GM12878 (cell line): ENCODE data around the gene DGKE. TPM values are rescaled to one million over a fixed set of nuclear protein-coding genes. Genes with fewer than 3 reads are reported as not detected.

Experiments
- ATF2 ChIP-seq: IDR thresholded peaks from 2 replicates; pipeline ENCODE4 v1.6.1; 2012; ENCODE audit warnings: low read length, inconsistent platforms
- ATF7 ChIP-seq: fragments of 450-650 bp; IDR thresholded peaks from 2 replicates; pipeline ENCODE4 v1.6.1; 2016; ENCODE audit warnings: low read depth, mild to moderate bottlenecking
- CHD4 ChIP-seq: fragments of 200-600 bp; sonication (generic); IDR thresholded peaks from 2 replicates; pipeline ENCODE4 v1.6.1; 2016; ENCODE audit warnings: mild to moderate bottlenecking
- CREM ChIP-seq: IDR thresholded peaks from 2 replicates; pipeline ENCODE4 v1.6.1; 2014; ENCODE audit warnings: antibody characterized with exemption, low read depth
- ELK1 ChIP-seq: IDR thresholded peaks from 2 replicates; pipeline ENCODE4 v1.6.1; 2012; ENCODE audit warnings: low read depth, low read length, improper control_type of control experiment
- EP300 ChIP-seq, 2 experiments: fragments of 150-350 bp in 1 of 2; IDR thresholded peaks; 2 replicates each; pipeline ENCODE4 v1.6.1; 2011 to 2012; ENCODE audit warnings: low read depth in 2 of 2, low read length in 2 of 2, borderline replicate concordance in 1 of 2, improper control_type of control experiment in 1 of 2, inconsistent platforms in 1 of 2; ENCODE audit not compliant: control insufficient read depth in 1 of 2
- GABPA ChIP-seq: IDR thresholded peaks from 2 replicates; pipeline ENCODE4 v1.6.1; 2014; ENCODE audit warnings: antibody characterized with exemption, low read depth, mild to moderate bottlenecking, inconsistent platforms
- GATAD2B ChIP-seq: fragments of 450-650 bp; conservative IDR thresholded peaks from 2 replicates; pipeline ENCODE4 v1.6.1; 2017; ENCODE audit warnings: low read depth, mild to moderate bottlenecking, moderate library complexity
- HSF1 ChIP-seq: fragments of 150-350 bp; IDR thresholded peaks from 2 replicates; pipeline ENCODE4 v1.6.1; 2014; ENCODE audit warnings: mild to moderate bottlenecking, low read depth, low read length
- IKZF1 ChIP-seq: fragments of 450-650 bp; conservative IDR thresholded peaks from 2 replicates; pipeline ENCODE4 v1.6.1; 2017; ENCODE audit warnings: antibody characterized with exemption, mild to moderate bottlenecking
- IKZF2 ChIP-seq, 2 experiments: fragments of 450-650 bp; IDR thresholded peaks; 2 replicates each; pipeline ENCODE4 v1.6.1; 2017; ENCODE audit warnings: mild to moderate bottlenecking in 2 of 2, moderate library complexity in 2 of 2
- MEF2B ChIP-seq: fragments of 450-650 bp; IDR thresholded peaks from 2 replicates; pipeline ENCODE4 v1.6.1; 2018; ENCODE audit warnings: mild to moderate bottlenecking, moderate library complexity; ENCODE audit not compliant: partially characterized antibody, poor library complexity, severe bottlenecking
- PAX5 ChIP-seq: IDR thresholded peaks from 2 replicates; pipeline ENCODE4 v1.6.1; 2011; ENCODE audit warnings: low read depth, low read length, borderline replicate concordance
- PAX8 ChIP-seq: fragments of 450-650 bp; IDR thresholded peaks from 2 replicates; pipeline ENCODE4 v1.6.1; 2017; ENCODE audit warnings: mild to moderate bottlenecking, moderate library complexity
- PBX3 ChIP-seq: IDR thresholded peaks from 2 replicates; pipeline ENCODE4 v1.6.1; 2011; ENCODE audit warnings: mild to moderate bottlenecking, low read depth, low read length, moderate library complexity; ENCODE audit not compliant: insufficient replicate concordance
- PML ChIP-seq: IDR thresholded peaks from 2 replicates; pipeline ENCODE4 v1.6.1; 2012; ENCODE audit warnings: low read length, inconsistent platforms
- POLR2A ChIP-seq: IDR thresholded peaks from 2 replicates; pipeline ENCODE4 v1.6.1; 2011; ENCODE audit warnings: low read depth, mild to moderate bottlenecking, low read length
- POLR2AphosphoS5 ChIP-seq: IDR thresholded peaks from 2 replicates; pipeline ENCODE4 v1.6.1; 2011; ENCODE audit warnings: mild to moderate bottlenecking, low read length, inconsistent platforms
- RB1 ChIP-seq: fragments of 450-650 bp; formaldehyde crosslinking; IDR thresholded peaks from 2 replicates; pipeline ENCODE4 v1.6.1; 2017; ENCODE audit warnings: mild to moderate bottlenecking, borderline replicate concordance
- SIN3A ChIP-seq: IDR thresholded peaks from 2 replicates; pipeline ENCODE4 v1.6.1; 2012; ENCODE audit warnings: low read depth, low read length, improper control_type of control experiment
- SUPT20H ChIP-seq: IDR thresholded peaks from 2 replicates; pipeline ENCODE4 v1.6.1; 2011; ENCODE audit warnings: low read depth, mild to moderate bottlenecking, low read length, moderate library complexity, borderline replicate concordance; ENCODE audit not compliant: control insufficient read depth
- ZNF207 ChIP-seq: fragments of 450-650 bp; IDR thresholded peaks from 2 replicates; pipeline ENCODE4 v1.6.1; 2014; ENCODE audit warnings: antibody characterized with exemption, mild to moderate bottlenecking, borderline replicate concordance
- ZZZ3 ChIP-seq: IDR thresholded peaks from 2 replicates; pipeline ENCODE4 v1.6.1; 2011; ENCODE audit warnings: low read depth; ENCODE audit not compliant: control insufficient read depth, insufficient read length
- polyA plus RNA-seq, 11 experiments: library from polyadenylated mRNA; depleted of rRNA in 4 of 11; unstranded in 6 of 11; stranded (reverse) in 5 of 11; fragments of >200 nt; fragmentation: Nextera tagmentation in 4 of 11; fragmentation: Illumina TruSeq in 1 of 11; extraction: Ambion mirVana in 4 of 11; extraction: Trizol in 1 of 11; gene quantifications; 1 replicate in 1 of 11; 2 replicates in 10 of 11; pipeline versions ENCODE4 v1.2.1 to v1.2.3, GENCODE V29; 2011 to 2016; ENCODE audit warnings: inconsistent platforms in 2 of 11, missing spikeins in 2 of 11, low read depth in 1 of 11
- total RNA-seq, 4 experiments: library from RNA; depleted of rRNA in 3 of 4; stranded (reverse); fragments of >200 nt in 3 of 4; fragmentation: Illumina TruSeq in 1 of 4; extraction: Trizol in 1 of 4; gene quantifications; 2 replicates each; pipeline versions ENCODE4 v1.2.1 to v1.2.3, GENCODE V29; 2013 to 2021

Gene DGKE
- total and polyA plus RNA-seq, 10 of the 15 experiments (the other 5 are each of a cell fraction or from before 2014, with no cell fraction given): 2.8 to 18.0 (median 11.6) TPM

GRCh38 chr17:56870081-56870651 lies 36.2 kb downstream of the DGKE start (continued):
- TF ChIP-seq HSF1 (no peak), PAX8 (no peak), CREM (no peak), ATF2 (no peak), SUPT20H (no peak), SIN3A (no peak), GABPA (no peak), PML (no peak), ELK1 (no peak), MEF2B (peak; percentile 65), IKZF1 (peak; percentile 44; the same call in 1 of the 2 replicates), GATAD2B (no peak), CHD4 (no peak), PBX3 (no peak), POLR2AphosphoS5 (peak; percentile 48; the same call in 1 of the 2 replicates), ZNF207 (no peak), POLR2A (no peak), EP300 (IDR thresholded peaks at IDR 0.05; ENCODE audit: borderline replicate concordance in 1 of 2, control insufficient read depth in 1 of 2, low read depth in 2 of 2, low read length in 2 of 2) (0 out of 4 replicates have a peak, but pooled peaks have one; percentile 35 to 57), IKZF2 (IDR thresholded peaks at IDR 0.05) (peak; percentile 54 to 60; a peak in 3 of 4 replicates), ATF7 (no peak), ZZZ3 (no peak), PAX5 (no peak), RB1 (no peak)
